RWPE2 (cell line): Measurements from ENCODE around the gene LUZP2.
A peak's percentile ranks its signal among the peaks of the same experiment; 100 is the strongest.

Source experiments
- ATAC-seq: fragments of 200-7000 bp; cut with Tn5 transposase; 3 replicates; pipeline ENCODE4 v1.9.1; 2021; ENCODE audit warnings: low read depth
- DNase-seq: peaks from one replicate; pipeline ENCODE4 v3.0.0-alpha.2; 2020; ENCODE audit warnings: low spot score
- H3K27ac ChIP-seq: fragments of 450-650 bp; 2 replicates; pipeline ENCODE4 v1.5.1; 2017; ENCODE audit warnings: mild to moderate bottlenecking; ENCODE audit not compliant: poor library complexity, severe bottlenecking
- H3K27me3 ChIP-seq: fragments of 250-450 bp; sonication (Bioruptor Pico); 2 replicates; pipeline ENCODE4 v1.5.1; 2021; ENCODE audit warnings: mild to moderate bottlenecking, moderate library complexity; ENCODE audit not compliant: insufficient read depth, poor library complexity, severe bottlenecking
- H3K36me3 ChIP-seq: fragments of 250-450 bp; sonication (Bioruptor Pico); 2 replicates; pipeline ENCODE4 v1.5.1; 2020; ENCODE audit warnings: low read depth, mild to moderate bottlenecking, moderate library complexity
- H3K4me1 ChIP-seq: fragments of 250-450 bp; sonication (Bioruptor Pico); 2 replicates; pipeline ENCODE4 v1.5.1; 2021; ENCODE audit warnings: mild to moderate bottlenecking, moderate library complexity; ENCODE audit not compliant: insufficient read depth, poor library complexity, severe bottlenecking
- H3K4me3 ChIP-seq: fragments of 250-450 bp; sonication (Bioruptor Pico); 2 replicates; pipeline ENCODE4 v1.5.1; 2021; ENCODE audit warnings: mild to moderate bottlenecking, moderate library complexity; ENCODE audit not compliant: severe bottlenecking
- H3K9me3 ChIP-seq: fragments of 250-450 bp; sonication (Bioruptor Pico); 2 replicates; pipeline ENCODE4 v1.5.1; 2021; ENCODE audit warnings: mild to moderate bottlenecking, moderate library complexity; ENCODE audit not compliant: severe bottlenecking
- CTCF ChIP-seq: fragments of 450-650 bp; IDR thresholded peaks from one replicate; pipeline ENCODE4 v1.5.1; 2017; ENCODE audit warnings: mild to moderate bottlenecking, moderate library complexity; ENCODE audit not compliant: poor library complexity, severe bottlenecking

LUZP2 gene

GRCh38 chr11:24588081-24588480 lies 91.2 kb downstream of the LUZP2 start:
- TF ChIP-seq CTCF, result no peak
- Histone ChIP-seq H3K9me3 (no peaks in the 10 kb centered on the region), H3K4me1 (peaks cover 22% of the 10 kb centered on the region), H3K27ac (no peak overlapping the region), H3K36me3 (no peaks in the 10 kb centered on the region), H3K27me3 (no peaks in the 10 kb centered on the region), H3K4me3 (no peak overlapping the region)
- ATAC-seq (peak; percentile 76), DNase-seq (no peak)

GRCh38 chr11:24589064-24589463 lies 92.2 kb downstream of the LUZP2 start:
- H3K9me3 ChIP-seq, result no peaks in the 10 kb centered on the region
- ATAC-seq (no peak), DNase-seq (no peak)
- H3K4me1 ChIP-seq, result peaks cover 30% of the 10 kb centered on the region
- no peaks in the 10 kb centered on the region for H3K36me3 ChIP-seq
- H3K4me3 ChIP-seq, result no peak overlapping the region
- TF ChIP-seq CTCF, result no peak
- H3K27ac ChIP-seq, result no peak overlapping the region
- no peaks in the 10 kb centered on the region for H3K27me3 ChIP-seq

- no peak for ATAC-seq
- Histone ChIP-seq H3K27me3 (no peaks in the 10 kb centered on the region), H3K4me3 (no peak overlapping the region), H3K27ac (no peak overlapping the region), H3K36me3 (no peaks in the 10 kb centered on the region), H3K9me3 (no peaks in the 10 kb centered on the region), H3K4me1 (peaks cover 20% of the 10 kb centered on the region)
- TF ChIP-seq CTCF, result no peak
- DNase-seq, result no peak
Observed at GRCh38 chr11:24591283-24591682, 94.4 kb downstream of the LUZP2 start.

- Histone ChIP-seq H3K27me3 (no peaks in the 10 kb centered on the region), H3K27ac (no peak overlapping the region), H3K9me3 (no peaks in the 10 kb centered on the region), H3K4me3 (no peak overlapping the region), H3K4me1 (peaks cover 20% of the 10 kb centered on the region), H3K36me3 (no peaks in the 10 kb centered on the region)
- no peak for TF ChIP-seq CTCF
- ATAC-seq, result no peak
- DNase-seq, result no peak
Observed at GRCh38 chr11:24592360-24592759, 95.5 kb downstream of the LUZP2 start.

GRCh38 chr11:24593332-24593731 lies 96.5 kb downstream of the LUZP2 start:
- TF ChIP-seq CTCF, result no peak
- H3K9me3 ChIP-seq, result no peaks in the 10 kb centered on the region
- H3K4me1 ChIP-seq, result peaks cover 12% of the 10 kb centered on the region
- no peaks in the 10 kb centered on the region for H3K27me3 ChIP-seq
- DNase-seq (no peak), ATAC-seq (peak; percentile 49; the same call in 1 of the 3 replicates)
- H3K4me3 ChIP-seq, result no peak overlapping the region
- no peak overlapping the region for H3K27ac ChIP-seq
- H3K36me3 ChIP-seq, result no peaks in the 10 kb centered on the region
